NOMO-1 treated with DMSO at 0.1 percent for 48 hours (cell line): ENCODE data around the gene IKZF4.
"Not testable (repeated sequence)": the region's sequence is repeated elsewhere in the genome, so short reads cannot be mapped to it uniquely, and the experiment has no call there.

Source experiments
- DNase-seq: peaks from one replicate; lab custom pipeline; 2025; ENCODE audit not compliant: unreplicated experiment; lab: John Stamatoyannopoulos, UW

Gene IKZF4

DNA sequence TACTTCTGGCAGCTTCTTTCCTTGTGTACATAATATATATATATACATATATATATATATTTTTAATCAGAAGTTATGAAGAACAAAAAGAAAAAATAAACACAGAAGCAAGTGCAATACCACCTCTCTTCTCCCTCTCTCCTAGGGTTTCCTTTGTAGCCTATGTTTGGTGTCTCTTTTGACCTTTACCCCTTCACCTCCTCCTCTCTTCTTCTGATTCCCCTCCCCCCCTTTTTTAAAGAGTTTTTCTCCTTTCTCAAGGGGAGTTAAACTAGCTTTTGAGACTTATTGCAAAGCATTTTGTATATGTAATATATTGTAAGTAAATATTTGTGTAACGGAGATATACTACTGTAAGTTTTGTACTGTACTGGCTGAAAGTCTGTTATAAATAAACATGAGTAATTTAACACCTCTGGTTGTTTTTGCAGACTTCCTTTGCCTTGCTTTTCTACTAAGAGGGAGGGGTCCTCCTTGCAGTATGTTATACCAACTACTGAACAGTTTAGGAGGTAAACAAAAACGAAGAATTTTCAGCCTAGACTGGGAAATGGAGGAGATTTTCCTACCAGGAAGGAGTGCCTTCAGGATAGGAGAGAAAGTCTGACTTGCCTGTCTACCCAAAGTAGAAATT lies 17.3 kb downstream of the IKZF4 start:
- no peak for DNase-seq

DNA sequence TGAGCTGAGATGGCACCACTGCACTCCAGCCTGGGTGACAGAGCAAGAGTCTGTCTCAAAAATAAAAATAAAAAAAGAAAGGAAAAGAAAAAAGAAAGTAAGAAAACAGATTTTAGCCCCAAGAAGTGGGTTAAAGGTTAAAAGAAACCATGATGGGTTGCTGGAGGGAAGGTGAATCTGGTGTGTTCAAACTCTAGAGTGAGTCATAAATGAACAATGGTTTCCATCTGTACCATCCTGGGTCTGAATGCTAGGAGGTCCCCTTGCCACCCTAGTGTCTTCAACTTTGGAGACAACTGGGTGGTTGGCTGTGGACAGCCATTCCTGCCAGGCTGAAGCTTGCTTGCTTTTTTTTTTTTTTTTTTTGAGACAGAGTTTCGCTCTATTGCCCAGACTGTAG lies 19.3 kb downstream of the IKZF4 start:
- no peak for DNase-seq

DNA sequence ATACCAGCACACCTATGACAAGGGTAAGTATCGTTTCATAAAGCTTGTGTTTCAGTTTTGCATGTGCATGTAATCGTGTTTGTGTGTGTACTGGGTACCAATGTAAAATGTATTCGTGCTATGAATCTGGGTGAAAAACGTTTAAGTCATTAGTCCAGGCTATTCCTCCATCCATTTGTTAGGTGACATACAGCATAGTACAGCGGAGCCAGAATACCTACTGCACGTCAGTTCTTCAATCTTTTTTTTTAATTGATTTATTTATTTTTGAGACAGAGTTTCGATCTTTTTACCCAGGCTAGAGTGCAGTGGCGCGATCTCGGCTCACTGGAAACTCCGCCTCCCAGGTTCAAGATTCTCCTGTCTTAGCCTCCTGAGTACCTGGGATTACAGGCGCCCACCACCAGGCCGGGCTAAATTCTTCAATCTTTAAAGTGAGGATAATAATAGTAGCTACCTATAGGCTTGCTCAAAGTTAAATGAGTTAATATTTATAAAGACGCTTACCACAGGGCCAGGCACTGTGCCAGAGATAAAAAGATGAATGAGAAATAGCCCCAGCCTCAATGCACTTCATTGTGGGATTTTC lies 20.2 kb downstream of the IKZF4 start:
- no peak for DNase-seq

DNA sequence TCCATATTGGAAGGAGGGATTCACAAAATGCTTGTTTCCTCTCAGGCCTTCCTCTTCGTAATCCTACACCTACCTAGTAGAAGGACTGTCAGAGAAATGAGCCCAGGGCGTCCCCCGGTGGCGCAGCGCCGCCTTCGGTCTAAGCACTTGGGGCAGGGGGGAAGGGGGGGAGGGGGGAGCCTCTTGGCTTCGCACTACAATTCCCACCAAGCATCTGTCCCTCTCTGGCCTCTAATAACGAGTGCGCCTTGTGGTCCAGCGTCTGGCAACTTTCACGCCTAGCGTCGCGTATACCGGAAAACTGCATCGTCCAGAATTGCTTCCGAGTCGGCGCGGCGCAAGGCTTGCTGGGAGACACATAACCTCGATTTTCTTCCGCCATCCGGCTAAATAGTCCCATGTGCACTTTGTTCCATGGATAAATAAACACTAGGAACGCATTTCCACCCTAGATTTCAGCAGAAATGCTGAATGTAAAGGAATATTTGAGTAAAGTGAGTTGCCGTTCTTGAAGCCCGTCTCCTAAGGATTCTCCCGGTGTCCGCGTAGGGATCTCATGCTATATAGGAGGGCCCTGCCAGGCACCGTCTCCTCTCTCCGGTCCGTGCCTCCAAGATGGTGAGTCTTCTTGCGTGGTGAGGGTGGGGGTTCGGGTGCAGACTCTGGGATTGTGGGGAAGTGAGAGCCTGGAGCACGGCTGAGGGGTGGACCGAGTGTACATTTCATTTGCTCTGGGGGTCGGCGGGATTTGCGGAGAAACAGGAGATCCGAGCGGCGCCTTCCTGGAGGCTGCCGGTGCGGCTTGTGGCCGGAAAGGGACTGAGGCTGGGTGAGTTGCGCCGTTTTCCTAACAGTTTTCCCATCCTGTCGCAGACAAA lies 20.9 kb downstream of the IKZF4 start, which contains the start of gene RPS26:
Gene RPS26 (plus strand): TSS at position 367 of the 878 bp plus-strand sequence. CDS start 249 bp downstream, at position 616.
- DNase-seq, result peak; percentile 99

DNA sequence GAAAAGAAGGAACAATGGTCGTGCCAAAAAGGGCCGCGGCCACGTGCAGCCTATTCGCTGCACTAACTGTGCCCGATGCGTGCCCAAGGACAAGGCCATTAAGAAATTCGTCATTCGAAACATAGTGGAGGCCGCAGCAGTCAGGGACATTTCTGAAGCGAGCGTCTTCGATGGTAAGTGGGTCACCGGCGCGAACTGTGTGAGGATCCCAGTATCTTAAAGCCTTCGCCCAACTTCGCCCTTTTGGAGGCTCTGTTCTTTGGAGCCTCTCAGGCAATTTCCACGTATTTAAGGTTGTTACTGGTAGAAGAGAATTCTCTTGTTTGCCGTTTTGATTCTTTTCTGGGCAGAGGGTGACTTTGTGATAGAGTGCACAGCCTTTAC lies 21.6 kb downstream of the IKZF4 start:
- not testable (repeated sequence) for DNase-seq

DNA sequence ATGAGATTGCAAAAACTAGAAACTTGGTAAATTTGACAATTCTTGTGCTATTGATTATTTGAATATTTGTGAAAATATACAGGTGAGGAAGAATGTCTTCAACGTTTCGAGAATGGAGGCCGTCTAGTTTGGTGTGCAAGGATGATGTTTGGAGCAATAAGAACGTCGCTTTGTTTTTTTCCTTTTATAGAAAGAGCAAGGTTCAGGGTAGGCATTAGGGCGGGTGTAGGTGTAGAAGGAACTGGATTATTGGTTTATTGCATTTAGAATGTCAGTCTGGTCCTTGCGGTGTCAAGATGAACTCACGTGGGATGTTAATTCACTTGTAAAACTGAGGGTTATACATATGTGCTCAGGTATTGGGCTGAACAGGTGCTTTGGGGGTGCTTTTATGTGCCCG lies 22.0 kb downstream of the IKZF4 start:
- no peak for DNase-seq

DNA sequence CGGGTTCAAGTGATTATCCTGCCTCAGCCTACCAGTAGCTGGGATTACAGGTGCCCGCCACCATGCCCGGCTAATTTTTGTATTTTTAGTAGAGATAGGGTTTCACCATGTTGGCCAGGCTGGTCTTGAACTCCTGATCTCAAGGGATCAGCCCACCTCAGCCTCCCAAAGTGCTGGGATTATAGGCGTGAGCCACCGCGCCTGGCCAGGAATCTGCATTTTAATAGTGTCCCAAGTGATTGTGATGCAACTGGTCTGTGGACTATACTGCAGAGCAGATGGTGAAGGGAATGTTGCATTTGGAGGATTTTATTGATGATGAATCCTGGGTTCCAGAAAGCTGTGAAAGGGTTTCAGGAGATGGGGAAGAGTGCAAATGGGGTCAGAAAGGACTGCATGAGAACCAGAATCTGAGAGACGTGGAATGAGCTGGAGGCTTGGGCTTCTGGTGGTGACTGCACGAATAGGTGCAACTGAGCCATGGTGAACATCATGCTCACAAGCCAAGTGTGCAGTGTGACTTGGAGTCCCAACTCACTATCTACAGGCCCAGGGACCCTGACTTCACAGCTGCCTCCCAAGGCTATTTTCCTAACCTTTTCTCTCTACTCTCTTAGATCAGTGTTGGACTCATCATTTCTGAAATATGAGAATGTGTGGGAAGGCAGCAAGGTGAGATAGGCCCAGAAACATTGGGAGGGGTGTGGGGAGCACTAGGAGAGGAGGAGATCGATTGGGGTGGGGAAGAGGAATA lies 25.4 kb downstream of the IKZF4 start:
- DNase-seq, result no peak

DNA sequence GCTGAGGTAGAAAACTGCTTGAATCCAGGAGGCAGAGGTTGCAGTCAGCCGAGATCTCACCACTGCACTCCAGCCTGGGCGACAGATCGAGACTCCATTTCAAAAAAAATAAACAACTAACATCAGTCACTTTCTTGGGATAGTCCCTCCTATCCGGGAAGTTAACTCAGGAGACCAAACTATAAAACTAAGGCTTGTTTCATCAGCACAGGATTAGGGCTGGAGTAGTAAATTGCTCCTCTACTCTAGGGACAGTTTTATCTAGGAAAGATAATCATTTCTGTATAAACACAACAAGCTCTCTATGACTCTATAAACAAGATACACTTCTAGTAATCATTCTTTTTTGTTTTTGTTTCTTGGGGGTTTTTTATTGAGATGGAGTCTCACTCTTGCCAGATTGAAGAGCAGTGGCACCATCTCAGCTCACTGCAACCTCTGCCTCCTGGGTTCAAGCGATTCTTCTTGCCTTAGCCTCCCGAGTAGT lies 32.6 kb downstream of the IKZF4 start:
- no peak for DNase-seq

DNA sequence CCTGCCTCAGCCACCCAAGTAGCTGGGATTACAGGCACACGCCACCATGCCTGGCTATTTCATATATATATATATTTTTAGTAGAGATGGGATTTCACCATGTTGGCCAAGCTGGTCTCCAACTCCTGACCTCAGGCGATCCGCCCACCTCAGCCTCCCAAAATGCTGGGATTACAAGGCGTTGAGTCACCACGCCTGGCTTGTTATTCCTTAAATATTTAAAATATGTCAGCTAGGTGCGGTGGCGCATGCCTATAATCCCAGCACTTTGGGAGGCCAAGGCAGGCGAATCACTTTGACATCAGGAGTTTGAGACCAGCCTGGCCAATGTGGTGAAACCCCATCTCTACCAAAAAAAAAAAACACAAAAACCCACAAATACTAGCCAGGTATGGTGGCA lies 39.1 kb downstream of the IKZF4 start:
- DNase-seq, result not testable (repeated sequence)

DNA sequence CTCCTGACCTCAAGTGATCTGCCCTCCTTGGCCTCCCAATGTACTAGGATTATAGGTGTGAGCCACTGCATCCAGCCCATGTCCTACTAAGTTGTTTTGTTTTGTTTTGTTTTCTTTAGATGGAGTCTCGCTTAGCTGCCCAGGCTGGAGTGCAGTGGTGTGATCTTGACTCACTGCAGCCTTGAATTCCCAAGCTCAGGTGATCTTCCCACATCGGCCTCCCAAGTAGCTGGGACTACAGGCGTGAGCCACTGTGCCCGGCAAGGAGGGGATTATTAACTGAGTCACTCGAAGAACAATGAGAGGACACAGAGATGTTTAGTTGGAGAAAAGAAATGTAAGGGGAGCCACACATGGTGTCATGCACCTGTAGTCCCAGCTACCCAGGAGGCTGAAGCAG lies 41.1 kb downstream of the IKZF4 start:
- no peak for DNase-seq

DNA sequence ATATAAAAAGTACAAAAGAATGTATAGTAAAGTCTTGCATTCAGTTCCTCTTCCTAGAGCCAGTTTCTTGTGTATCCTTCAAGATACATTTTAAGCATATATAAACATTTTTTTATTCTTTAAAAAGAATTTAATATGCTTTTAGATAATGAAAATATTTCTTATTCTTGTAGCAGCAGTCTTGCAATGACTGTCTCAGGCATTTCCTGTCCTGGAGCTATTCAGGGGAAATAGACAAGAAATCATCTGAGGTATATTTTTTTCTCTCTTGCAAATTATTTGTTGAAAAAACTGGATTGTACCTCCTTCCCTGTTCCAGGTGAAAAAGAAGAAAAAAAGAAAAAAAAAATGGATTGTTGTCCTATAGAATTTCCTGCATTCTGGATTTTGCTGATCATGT lies 42.2 kb downstream of the IKZF4 start:
- no peak for DNase-seq

DNA sequence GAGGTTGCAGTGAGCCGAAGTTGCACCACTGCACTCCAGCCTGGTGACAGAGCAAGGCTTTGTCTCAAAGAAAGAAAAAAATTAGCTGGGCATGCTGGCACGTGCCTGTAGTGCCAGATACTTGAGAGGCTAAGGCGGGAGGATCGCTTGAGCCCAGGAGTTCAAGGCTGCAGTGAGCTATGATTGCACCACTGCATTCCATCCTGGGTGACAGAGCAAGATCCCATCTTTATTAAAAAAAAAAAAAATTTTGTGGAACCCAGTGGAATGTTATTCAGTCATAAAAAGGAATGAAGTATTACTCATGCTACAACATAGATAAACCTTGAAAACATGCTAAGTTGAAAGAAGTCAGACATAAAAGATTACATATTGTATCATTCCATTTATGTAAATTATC lies 50.8 kb downstream of the IKZF4 start:
- DNase-seq, result no peak

DNA sequence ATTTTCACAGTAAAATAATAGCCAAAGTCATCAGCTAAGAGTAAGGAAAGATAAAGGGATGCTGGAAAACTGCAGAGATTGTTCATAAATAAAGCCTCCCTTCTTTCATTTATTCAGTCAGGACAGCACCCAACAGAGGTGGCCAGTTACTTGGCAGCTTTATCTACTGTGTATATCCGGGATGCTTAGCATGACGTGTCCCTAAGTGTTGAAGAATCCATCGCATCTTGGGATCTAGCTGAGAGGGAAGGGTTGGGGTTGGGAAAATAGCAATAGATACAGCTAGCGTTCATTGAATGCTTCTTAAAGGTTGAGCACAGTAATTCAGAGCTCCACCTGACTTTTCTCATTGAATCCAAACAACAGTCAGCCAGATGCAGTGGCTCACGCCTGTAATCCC lies 53.6 kb downstream of the IKZF4 start:
- DNase-seq, result no peak

DNA sequence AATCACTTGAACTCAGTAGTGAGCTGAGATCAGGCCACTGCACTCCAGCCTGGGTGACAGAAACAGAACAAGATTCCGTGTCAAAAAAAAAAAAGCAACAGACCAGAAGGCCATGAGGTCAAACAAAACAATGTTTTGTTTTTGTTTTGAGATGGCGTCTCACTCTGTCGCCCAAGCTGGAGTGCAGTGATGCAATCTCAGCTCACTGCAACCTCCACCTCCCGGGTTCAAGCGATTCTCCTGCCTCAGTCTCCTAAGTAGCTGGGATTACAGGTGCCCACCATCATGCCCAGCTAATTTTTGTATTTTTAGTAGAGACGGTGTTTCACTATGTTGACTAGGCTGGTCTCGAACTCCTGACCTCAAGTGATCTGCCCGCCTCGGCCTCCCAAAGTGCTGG lies 57.1 kb downstream of the IKZF4 start:
- not testable (repeated sequence) for DNase-seq

DNA sequence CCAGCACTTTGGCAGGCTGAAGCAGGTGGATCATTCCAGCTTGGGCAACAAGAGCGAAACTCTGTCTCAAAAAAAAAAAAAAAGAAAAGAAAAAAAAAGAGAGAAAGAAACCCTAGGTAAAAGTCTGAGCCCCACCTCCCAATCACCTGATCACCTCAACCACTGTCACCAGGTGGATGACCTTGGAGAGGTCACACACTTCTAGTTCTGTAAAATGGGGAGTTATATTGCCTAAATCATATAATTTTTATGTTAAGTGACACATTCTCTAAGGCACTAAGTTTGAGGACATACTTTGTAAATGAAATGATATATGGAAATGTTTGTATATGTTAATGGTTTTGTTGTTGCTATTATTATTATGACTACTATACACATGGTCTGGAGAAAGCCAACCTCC lies 57.6 kb downstream of the IKZF4 start:
- no peak for DNase-seq

DNA sequence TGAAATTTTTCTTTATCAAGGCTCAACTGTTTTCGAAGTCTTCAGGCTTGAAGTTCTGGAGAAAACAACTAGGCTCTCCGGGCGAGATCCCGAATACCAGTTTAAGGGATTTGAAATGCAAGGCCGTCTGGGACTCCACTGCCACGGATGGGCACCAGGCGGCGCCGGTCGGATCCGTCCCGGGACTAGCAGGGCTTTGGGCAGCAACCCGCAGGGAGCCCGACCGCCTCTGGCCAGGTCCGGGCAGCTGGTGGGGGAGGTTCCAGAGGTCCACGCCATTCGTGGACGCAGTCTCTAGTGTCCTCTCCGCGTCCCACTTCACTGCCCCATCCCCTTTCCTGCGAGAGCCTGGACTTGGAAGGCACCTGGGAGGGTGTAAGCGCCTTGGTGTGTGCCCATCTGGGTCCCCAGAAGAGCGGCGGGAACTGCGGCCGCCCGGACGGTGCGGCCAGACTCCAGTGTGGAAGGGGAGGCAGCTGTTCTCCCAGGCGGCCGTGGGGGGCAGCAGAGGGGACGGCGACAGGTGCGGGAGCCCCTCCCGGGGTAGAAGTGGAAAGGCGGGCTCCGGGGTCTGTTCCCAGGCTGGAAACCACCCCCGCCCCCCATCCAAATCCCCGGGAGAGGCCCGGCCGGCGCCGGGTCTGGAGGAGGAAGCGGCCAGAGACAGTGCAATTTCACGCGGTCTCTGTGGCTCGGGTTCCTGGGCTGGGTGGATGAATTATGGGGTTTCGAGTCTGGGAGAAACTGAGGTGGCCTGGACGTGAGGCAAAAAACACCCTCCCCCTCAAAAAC lies 58.3 kb downstream of the IKZF4 start:
- peak; percentile 57 for DNase-seq

DNA sequence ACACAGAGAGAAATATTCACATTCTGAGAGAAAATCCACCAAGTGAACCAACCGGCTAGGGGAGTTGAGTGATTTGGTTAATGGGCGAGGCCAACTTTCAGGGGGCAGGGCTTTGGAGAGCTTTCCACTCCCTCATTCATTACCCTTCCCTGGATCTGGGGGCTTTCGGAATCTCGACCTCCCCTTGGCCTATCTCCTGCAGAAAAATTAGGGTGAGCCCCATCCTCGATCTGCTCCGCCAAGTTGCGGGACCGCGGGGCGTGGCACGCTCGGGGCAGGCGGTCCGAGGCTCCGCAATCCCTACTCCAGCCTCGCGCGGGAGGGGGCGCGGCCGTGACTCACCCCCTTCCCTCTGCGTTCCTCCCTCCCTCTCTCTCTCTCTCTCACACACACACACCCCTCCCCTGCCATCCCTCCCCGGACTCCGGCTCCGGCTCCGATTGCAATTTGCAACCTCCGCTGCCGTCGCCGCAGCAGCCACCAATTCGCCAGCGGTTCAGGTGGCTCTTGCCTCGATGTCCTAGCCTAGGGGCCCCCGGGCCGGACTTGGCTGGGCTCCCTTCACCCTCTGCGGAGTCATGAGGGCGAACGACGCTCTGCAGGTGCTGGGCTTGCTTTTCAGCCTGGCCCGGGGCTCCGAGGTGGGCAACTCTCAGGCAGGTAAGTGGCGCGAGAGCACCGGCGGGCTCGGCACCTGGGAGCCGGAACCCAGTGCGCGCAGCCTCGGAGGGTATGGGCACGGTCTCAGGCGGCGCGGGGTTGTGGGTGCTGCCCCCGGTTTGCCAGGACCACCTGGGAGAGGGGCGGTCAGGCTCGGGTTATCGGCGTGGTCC lies 59.1 kb downstream of the IKZF4 start, which contains the start of gene ERBB3:
Gene ERBB3 (plus strand): TSS at position 443 of the 833 bp plus-strand sequence. CDS start 136 bp downstream, at position 579.
- peak; percentile 70 for DNase-seq

DNA sequence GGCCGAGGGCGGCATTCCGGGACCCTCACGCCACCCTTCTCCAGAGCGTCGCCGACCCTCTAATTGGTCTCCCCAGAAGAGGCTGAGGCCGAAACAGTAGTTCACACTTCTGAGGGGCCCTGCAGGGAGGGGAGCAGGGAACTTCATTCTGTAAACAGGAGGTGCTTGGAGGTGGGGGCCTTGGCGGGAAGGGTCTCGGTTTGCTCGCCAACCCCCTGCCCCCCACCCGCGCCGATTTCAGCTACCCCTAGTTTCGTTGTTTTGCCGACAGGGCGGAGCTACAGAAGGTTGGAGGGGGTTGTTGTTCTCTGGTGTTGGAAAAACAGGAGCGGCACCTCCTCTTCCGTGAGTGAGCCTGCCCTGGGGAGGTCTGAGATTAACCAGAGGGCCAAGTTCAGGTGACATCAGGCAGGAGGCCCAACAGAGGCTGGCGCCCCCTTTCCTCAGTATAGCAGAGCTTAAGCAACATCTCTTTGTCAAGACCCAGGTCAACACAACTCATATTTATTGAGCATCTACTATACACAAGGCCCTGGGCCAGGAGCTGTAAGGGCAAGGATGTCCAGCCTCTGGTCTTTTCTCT lies 59.8 kb downstream of the IKZF4 start:
- DNase-seq, result no peak
